HS-27A (cell line): Measurements from ENCODE around the gene KIFC3.
A peak's percentile ranks its signal among the peaks of the same experiment; 100 is the strongest.
"Not testable (repeated sequence)": the region's sequence is repeated elsewhere in the genome, so short reads cannot be mapped to it uniquely, and the experiment has no call there.

Experiments used
- DNase-seq: peaks from one replicate; pipeline ENCODE4 v3.0.0-alpha.2; 2012; ENCODE audit warnings: low read depth, missing footprints

Gene KIFC3

DNA sequence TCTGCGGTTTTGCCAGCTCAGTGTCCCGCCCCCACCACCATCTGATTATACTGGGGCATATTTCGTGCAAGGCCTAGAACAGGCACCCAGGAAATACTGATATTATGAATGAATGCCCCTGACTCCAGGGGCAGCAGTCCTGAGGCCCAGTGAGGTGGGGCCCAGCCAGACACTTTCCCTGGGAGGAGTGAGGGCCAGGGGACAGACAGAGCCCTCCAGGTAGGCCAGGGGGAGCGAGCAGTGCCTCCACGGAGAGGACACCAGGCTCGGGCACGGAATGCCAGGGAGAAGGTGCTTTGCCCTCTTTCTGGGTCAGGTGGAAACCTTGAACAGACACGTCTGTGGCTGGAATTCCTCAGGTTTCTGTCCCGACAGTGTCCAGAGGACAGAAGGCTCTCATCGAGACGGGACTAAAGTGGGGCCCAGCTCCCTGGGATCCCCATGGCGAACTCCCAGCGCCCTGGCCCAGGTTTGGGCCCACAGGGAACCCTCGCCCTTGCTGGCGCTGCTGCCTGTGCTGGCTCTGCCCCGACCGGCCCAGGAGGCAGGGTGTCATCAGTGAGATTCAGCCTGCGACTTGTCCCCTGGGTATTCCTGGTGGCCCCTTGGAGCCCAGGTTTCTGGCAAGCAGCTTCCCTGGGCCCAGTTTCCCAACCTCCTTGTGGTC lies 62.4 kb downstream of the KIFC3 start:
- no peak for DNase-seq

DNA sequence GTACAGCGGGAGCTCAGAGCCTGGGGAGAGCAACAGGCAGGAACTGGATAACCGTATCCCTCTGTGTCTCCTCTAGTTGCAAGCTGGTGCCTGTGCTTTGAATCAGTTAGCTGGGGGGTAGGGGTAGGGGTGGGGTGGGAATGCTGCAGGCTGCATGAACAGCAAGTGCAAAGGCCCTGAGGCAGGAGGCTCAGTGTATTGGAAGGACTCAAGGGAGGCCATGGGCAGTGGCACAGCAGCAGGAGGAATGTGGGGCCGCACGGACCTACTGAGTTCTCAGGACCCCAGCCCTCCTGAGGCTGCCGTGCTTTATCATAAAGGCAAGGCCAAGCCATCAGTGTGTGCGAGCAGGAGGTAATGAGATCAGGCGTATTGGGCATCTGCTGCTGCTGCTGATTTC lies 63.4 kb downstream of the KIFC3 start:
- no peak for DNase-seq

DNA sequence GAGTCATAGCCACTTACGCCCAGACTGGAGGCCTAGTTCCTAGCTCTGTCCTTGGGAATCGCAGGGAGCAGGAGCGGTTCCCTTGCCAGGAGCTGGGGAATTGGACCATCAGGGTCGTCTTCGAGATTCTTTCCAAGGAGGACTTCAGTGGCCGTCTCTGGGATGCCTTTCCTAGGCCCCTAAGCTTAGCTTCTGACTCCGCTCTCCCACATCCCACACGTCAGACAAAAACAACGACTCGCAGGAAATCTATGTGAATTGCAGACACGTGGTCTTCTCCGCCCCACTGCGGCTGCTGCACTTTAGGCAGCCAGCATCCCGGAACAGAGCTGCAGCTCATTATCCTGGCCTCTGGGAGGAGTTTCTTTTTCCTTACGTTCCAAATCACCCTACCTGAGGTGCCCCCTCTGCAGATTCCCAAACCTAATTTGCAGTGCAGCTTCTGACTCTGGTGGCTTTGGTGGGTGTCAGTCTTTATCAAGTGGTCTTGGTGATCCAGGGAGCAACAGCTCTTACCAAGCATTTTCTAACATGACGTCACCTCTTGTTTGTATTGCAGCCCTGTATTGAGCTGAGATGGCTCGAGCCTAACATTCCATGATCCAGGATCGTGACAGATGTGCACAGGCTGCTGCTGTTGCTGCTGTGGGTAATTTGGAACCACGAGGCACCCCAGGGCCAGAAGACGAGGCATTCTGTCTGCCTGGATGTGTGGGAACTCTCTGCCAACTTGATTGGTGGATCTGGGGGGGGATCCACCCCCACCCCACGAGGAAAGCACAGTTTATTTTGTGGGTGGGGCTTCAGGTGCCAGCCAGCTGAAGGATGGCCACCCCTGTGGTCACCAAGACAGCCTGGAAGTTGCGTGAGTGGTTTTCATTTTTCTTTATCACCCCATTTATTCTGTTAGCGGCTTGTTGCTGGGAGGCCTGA lies 65.6 kb downstream of the KIFC3 start:
- DNase-seq, result peak; percentile 45

DNA sequence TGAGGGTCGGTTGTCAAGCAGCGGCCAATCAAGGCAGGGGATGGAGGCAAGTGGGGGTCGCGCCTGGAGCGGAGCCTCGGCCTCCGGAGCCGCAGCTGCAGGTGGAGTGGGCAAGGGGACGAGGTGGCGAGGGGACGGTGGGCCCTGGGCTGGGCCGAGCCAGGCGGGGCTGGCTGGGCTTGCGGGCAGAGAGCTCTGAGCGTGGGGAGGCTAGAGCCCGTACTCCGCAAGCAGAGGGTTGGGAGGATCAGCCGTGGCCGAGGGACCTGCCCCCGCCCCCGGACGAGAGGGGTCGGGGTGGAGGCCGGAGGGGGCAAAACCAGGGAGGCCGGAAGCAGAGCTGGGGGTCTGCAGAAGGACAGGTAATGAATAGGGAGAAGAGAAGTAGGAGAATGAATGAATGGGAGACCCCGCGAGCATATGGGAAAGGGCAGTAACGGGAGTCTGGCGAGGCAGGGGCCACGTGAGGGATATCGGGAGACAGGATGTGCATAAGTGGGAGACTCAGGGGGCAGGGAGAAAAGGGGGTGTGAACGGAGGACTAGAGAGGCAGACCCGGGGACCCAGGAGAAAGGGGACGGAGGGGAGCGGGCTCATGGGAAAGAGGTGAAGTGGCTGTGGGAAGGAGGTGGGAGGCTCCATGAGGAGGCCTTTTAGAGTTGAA lies 66.4 kb downstream of the KIFC3 start, which contains the start of gene KATNB1:
KATNB1 (plus strand) TSS at position 16 of the 664 bp plus-strand sequence. CDS start 1,474 bp downstream, outside the sequence.
- DNase-seq, result no peak

DNA sequence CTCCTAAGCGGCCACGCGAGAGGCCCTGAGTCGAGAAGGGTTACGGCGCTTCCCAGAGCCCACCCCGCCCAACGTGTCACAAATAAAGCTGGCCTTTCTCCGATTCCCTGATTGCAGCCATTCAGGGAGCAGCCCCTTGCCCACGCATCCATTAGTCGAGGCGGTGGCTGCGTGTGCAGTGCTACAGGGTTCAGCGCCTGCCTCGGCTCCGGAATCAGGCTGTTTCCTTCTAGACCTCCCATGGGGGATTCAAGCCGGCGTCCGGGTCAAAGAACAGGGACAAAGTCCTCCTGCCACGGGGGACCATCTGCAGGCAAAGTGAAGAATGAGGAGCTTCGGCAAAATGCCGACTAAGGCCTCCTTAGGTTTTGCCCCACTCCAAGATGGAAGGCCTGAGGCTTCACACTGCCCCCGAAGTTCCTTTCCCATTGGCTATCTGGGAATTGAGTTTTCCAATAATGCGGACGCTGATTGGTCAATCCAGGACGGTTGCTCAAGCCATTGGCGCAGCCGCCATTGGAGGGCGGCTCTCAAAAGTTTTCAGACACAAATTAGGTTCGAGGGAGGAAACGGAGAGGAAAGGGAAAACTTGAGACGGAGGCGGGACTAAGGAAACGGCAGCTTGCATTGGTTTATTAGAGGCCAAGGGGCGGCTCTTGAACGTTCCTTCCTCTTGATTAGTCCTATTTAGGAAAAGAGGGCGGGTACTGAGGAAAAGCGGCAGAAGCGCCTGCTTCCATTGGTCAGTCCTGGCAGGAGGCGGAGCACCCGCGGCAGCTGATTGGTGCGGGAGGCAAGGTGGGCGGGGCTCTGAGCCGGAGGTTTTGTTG lies 67.2 kb downstream of the KIFC3 start:
- DNase-seq, result peak; percentile 100

DNA sequence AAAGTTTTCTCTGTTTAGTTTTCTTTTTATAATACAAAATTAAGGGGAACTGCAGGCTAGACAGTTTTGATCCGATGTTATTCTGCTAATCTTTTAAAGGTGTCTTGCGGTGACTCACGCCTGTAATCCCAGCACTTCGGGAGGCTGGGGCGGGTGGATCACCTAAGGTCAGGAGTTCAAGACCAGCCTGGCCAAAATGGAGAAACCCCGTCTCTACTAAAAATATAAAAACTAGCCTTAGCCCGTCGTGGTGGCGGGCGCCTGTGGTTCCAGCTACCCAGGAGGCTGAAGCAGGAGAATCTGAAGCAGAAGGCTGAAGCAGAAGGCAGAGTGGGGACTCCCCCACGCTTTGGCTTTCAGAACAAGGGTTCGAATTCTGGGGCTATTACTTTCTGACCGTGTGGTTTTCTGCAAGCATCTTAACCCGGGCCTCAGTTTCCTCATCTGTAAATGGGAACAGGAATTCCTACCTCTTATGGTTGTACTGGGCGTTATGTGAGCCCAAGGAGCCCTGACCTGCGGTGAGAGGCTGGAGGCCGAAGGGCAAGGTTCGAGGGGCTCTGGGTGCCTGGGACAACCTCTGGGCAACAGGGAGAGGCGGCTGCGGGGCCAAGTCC lies 67.9 kb downstream of the KIFC3 start:
- no peak for DNase-seq

DNA sequence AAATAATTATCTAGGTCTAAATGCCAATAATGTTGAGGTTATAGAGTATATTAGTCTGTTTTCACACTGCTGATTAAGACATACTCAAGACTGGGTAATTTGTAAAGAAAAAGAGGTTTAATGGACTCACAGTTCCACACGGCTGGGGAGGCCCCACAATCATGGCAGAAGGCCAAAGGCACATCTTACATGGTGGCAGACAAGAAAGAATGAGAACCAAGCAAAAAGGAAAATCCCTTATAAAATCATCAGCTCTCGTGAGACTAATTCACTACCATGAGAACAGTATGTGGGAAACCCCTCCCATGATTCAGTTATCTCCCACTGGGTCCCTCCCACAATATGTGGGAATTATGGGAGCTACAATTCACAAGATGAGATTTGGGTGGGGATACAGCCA lies 69.6 kb downstream of the KIFC3 start:
- no peak for DNase-seq

DNA sequence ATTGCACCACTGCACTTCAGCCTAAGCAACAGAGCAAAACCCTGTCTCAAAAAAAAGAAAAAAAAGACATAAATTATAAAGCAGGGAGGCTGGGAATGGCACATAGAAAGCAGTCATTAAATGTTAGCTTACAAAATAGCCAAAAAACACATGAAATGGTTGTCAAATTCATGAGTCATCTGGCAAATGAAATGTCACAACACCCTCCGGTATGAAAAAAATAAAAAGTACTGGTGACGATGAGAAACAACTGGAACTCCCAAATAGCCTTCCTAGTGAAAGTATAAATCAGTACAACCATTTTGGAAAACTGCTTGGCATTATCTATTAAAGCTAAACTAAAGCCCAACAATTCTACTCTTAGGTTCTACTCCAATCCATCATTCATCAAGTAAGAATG lies 70.3 kb downstream of the KIFC3 start:
- DNase-seq, result no peak

DNA sequence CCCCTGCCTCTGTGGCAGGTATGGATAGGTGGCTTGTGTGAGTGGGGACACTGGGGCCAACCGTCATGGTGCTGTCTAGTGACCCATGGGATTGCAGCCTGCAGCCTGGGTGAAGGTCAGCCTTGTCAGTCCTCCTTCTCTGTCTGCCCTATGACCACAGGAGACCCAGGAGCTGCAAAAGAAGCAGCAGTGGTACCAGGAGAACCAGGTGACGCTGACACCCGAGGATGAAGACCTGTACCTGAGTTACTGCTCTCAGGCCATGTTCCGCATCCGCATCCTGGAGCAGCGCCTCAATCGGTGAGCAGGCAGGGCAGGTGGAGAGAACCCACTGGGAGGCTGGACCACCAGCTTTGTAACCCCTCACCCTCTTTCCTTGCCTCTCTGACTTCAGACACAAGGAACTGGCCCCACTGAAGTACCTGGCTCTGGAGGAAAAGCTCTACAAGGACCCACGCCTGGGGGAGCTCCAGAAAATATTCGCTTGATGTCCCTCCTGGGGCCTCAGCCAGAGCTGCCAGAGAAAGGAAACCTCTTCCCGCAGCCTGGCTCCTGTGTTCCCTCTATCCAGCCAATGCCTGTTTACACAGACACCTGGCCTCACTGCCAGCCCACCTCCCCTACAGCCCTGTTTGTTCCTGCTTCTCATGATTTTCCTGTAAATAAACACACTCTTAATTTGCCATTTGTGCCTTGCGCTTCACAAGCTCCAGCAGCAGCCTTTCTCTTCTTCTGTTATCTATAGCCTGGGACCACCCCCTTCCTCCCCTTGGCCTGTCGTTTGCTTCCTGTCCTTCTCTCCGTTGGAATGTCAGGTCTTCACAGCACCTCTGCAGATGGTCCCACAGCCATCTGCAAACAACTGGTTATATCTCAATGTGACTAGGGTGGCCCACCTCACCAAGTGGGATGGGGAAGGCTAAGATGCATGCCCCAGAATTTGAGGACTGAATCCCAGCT lies 71.2 kb downstream of the KIFC3 start:
- no peak for DNase-seq

DNA sequence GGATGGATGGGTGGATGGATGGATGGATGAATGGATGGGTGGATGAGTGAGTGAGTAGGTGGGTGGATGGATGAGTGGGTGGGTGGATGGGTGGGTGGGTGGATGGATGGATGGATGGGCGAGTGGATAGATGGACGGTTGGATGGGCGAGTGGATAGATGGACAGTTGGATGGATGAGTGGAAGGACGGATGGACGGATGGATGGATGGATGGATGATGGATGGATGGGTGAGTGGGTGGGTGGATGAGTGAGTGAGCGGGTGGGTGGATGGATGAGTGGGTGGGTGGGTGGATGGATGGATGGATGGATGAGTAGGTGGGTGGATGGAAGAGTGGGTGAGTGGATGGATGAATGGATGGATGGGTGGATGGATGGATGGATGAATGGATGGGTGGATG lies 72.4 kb downstream of the KIFC3 start:
- not testable (repeated sequence) for DNase-seq

DNA sequence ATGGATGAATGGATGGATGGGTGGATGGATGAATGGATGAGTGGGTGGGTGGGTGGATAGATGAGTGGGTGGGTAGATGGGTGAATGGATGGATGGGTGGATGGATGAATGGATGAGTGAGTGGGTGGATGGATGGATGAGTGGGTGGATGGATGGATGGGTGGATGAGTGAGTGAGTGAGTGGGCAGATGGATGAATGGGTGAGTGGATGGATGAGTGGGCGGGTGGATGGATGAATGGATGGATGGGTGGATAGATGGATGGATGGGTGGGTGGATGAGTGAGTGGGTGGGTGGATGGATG lies 73.2 kb downstream of the KIFC3 start:
- no peak for DNase-seq

DNA sequence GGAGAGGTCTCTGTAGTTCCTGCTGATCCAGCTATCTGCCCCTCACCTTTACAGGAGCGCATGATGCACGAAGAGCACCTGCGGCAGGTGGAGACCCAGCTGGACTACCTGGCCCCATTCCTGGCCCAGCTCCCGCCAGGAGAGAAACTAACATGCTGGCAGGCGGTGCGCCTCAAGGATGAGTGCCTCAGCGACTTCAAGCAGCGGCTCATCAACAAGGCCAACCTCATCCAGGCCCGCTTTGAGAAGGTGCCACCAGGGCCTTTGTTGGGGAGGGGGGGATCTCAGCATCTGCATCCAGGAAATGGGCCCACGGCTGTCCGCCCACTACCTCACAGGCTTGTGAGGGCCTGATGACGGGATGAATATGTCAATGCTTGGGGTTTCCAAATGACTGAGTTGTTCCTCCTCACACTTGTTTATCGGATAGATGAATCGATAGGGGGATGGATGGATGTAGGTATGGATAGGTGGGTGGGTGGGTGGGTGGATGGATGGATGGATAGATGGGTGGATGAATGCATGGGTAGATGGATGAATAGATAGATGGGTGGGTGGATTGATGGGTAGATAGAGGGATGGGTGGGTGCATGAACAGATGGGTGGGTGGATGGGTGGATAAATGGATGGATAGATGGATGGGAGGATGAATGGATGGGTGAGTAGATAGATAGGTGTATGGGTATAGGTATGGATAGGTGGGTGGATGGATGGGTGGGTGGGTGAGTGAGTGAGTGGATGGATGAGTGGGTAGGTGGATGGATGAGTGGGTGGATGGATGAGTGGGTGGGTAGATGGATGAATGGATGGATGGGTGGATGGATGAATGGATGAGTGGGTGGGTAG lies 73.7 kb downstream of the KIFC3 start:
- no peak for DNase-seq

DNA sequence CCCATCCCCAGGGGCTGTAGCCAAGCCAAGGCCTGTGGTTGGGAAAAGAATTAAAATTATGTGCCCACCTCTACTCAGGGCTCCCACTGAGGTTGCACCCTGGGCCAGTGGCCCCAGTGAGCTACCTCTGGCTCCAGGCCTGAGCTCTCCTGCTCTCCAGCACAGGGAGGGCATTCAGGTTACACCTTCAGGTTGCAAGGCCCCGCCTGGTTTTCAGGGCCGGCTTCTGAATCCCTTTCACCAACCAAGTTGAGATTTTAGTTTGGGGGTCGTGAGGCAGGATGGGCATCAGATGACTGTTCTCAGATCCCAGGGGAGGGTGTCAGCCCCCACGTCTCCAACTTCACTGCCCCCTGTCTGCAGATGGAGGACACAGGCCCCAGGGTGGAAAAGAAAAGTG lies 74.7 kb downstream of the KIFC3 start:
- DNase-seq, result no peak

DNA sequence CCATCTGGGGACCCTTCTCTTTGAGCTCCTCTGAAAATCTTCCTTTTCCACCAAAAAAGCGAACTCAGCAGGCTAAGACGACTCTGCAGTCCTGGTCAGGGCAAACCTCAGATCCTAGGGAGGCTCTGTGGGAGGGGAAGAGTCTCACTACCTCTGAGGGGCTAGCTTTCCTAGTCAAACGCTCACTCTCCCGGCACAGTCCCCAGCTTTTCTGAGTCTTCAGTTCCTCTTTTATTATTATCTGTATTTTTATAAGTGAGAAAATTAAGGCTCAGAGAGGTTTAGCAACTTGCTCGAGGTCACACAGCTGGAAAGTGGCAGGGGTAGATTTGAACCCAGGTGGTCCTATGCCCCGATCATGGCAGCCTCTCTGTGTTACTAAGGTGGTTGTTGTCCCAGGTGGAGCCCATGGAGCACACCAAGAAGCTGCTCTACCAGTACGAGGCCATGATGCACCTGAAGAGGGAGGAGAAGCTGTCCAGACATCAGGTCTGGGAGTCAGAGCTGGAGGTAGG lies 75.8 kb downstream of the KIFC3 start:
- no peak for DNase-seq

DNA sequence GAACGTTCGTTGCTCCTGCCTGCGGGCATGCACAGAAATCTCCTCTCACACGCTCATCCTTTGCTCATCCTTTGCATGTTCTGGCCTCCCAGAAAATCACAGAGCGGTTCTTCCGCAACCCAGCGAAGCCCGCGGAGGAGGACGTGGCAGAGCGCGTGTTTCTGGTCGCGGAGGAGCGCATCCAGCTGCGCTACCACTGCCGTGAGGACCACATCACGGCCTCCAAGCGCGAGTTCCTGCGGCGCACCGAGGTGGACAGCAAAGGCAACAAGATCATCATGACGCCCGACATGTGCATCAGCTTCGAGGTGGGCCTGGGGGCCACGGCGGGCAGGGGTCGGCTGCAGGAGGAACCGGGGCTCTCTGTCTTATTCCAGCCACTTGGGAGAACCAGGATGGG lies 76.3 kb downstream of the KIFC3 start:
- no peak for DNase-seq

DNA sequence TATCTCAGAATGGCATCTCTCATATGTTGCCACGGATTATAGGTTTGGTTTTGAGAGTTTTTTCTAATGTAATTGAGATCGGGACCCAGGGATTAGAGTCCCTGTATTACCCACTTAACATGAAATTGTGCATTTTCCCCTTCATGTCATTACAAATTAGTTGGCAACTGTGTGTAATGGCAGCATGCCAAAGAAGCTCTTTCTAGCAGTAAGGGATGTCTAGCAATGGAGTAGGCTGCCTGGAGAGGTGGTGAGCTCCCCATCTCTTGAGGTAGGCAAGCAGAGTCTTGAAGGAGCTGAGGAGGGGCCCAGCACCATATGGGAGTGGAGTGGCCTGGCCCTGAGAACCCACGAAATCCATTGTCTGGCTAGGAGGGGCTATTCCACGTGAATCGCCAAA lies 76.7 kb downstream of the KIFC3 start:
- no peak for DNase-seq

DNA sequence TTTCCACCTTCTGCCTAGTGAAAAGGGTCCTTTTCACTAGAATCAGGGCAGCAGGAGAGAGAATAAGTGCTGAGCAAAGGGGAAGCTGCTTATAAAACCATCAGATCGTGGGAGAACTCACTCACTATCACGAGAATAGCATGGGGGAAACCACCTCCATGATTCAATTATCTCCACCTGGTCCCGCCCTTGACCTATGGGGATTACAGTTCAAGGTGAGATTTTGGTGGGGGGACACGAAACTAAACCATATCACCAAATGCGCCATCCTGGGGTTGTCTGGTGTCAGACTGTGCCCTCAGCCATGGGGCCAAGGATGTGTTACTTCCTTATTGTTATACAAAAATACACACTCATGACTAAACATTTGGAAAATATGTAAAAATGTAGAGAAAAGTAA lies 77.1 kb downstream of the KIFC3 start:
- DNase-seq, result no peak

DNA sequence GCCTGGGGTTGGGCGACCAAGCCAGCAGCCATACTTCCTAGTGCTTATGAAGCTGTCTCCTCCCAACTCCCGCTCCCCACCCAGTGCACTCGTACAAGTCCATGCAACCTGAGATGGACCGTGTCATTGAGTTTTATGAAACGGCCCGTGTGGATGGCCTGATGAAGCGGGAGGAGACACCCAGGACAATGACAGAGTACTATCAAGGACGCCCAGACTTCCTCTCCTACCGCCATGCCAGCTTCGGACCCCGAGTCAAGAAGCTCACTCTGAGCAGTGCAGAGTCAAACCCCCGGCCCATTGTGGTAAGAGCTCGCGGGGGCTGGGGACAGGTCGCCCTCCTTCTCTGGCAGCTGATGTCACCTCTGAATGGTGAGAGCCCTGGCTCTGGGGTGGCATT lies 77.8 kb downstream of the KIFC3 start:
- no peak for DNase-seq

DNA sequence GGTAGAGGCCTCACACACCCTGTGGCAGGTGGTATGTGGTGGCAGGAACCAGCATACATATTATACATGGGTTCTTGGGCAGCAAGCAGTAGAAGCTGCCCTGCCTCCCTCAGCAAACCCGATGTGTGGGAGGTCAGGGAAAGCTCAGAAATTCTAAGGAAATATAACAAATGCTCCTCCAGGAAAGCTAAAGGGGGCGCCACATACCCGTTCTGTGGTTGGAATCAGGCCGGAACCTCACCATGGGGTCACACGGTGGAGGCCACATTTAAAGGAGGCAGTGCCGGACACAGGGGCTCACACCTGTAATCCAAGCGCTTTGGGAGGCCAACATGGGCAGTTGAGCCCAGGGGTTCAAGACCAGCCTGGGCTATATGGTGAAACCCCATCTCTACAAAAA lies 79.1 kb downstream of the KIFC3 start:
- no peak for DNase-seq
